A549 (cell line): ENCODE measurements around the gene MSANTD1.

Experiments used
- EHF ChIP-seq: fragments of 250-450 bp; sonication (Bioruptor Pico); IDR thresholded peaks from 2 replicates; pipeline ENCODE4 v1.5.0; 2020; ENCODE audit warnings: mild to moderate bottlenecking
- TF ChIP-seq, protein P1 (sequence below): fragments of 250-450 bp; sonication (Bioruptor Pico); IDR thresholded peaks from 2 replicates; pipeline ENCODE4 v1.5.0; 2020; ENCODE audit warnings: low read depth, mild to moderate bottlenecking, moderate library complexity

DNA sequence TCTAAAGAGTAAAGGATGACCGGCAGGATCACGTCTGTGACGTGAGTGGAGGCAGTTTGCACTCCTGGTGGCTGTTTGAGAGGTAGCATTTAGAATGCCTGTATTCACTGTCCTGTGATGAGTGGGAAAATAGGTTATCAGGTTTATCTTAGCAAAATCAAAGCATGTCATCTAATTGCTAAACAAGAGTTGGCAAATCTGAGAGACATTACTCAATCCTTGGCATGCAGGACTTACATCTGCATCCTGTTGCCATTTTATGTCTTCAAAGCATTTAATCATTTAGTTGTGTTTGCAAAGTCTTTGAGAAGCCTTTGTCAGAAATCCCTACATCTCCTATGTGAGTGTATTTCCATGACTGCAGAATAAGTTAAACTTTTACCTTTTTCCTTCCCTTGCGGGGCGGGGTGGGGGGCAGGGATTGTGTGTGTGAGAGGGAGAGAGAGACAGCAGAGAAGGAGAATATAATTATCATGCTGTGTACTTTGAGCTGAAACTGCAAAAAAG, 41.4 kb upstream of the MSANTD1 start:
- no peak for TF ChIP-seq EHF (CRISPR knock-in tag)
- TF ChIP-seq, protein P1, sequence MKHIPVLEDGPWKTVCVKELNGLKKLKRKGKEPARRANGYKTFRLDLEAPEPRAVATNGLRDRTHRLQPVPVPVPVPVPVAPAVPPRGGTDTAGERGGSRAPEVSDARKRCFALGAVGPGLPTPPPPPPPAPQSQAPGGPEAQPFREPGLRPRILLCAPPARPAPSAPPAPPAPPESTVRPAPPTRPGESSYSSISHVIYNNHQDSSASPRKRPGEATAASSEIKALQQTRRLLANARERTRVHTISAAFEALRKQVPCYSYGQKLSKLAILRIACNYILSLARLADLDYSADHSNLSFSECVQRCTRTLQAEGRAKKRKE (CRISPR knock-in tag) = no peak
